NCI-H524 (cell line): ENCODE data around the gene AADACL4.
"Not testable (repeated sequence)": the region's sequence is repeated elsewhere in the genome, so short reads cannot be mapped to it uniquely, and the experiment has no call there.

ENCODE experiments used
- DNase-seq, 2 experiments: peaks; one replicate each; lab custom pipeline; 2025; lab: John Stamatoyannopoulos, UW

Gene AADACL4

GRCh38 chr1:12629985-12630760, 13.7 kb upstream of the AADACL4 start:
- DNase-seq, result peak in 1 of 2 experiments; percentile 46

DNA sequence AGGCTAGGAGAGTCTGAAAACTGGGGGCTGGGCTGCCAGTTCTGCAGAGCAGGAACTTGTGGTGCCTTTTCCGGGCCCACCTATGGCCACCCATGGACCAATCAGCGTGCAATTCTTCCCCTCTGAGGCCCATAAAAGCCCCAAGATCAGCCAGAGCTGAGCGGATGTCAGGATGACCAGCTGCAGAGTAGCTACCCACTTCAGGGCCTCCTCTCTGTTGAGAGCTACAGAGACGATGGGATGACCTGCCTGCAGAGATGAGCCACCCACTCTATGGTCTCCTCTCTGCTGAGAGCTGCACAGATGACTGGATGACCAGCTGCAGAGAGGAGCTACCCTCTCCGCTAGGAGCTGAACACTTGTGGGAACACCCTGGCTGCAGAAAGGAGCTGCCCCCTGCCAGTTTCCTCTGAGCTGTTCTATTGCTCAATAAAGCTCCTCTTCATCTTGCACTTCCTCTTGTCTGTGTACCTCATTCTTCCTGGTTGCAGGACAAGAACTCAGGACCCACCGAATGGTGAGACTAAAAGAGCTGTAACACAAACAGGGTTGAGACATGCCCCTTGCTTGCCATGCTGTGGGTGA, 12.8 kb upstream of the AADACL4 start:
- DNase-seq, result no peak

GRCh38 chr1:12631571-12631970, 12.3 kb upstream of the AADACL4 start:
- DNase-seq, result no peak

- no peak for DNase-seq
Measured at GRCh38 chr1:12634156-12634555, 9.7 kb upstream of the AADACL4 start.

GRCh38 chr1:12634696-12635202, 9.1 kb upstream of the AADACL4 start:
- DNase-seq, result no peak

DNA sequence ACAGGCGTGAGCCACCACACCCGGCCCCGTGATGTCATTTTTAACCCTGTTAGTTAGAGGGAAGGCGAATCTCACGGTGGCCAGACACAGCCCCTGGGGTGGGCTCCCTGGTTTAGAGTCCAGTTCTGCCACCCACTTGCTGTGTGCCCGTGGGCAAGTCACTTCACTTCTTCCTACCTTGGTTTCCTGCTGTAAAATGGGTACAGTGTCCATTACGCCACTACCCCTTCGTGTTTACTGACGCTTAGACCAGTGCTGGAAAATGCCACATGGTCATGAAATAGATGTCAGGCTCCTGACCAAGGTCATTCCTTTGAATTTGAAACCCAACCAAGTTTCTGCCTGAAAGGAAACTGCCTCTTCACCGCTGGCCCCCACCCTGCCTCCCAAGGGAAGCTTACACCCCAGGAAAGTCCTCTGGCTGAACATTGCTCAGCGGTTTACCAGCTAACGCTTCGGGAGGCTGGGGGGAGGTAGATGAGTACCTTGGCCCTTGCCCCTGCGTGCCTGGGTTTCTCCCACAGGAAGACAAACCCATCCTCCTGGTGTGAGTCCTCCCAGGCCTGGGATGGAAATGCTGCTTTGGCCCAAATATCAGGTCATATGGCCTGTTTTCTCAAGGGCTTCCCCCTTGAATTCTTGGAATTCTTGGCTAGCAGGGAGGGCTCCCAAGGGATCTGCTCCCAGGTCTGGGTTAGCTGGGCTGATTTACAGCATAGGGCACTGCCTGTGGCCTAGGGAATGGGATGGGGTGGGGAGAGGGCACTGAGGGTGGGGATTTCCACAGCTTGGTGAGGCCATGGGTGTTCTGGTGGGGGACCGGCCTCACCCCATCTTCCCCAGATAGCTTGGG, 7.6 kb upstream of the AADACL4 start:
- DNase-seq, result no peak

DNA sequence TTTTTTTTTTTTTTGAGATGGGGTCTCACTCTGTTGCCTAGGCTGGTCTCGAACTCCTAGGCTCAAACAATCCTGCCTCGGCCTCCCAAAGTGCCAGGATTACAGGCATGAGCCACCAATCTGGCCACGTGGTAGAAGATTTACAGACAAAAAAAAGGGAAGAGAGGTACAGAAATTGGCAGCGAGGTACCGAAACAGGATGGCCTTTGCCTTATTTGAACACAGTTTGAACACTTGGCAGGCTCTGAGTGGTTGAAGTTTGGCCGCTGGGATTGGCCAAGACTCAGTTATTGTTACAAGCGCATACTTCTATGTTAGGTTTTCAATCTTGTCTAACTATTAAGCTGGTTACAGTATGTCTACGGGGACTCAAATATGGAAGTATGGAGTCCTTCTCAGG, 6.2 kb upstream of the AADACL4 start:
- no peak for DNase-seq

DNA sequence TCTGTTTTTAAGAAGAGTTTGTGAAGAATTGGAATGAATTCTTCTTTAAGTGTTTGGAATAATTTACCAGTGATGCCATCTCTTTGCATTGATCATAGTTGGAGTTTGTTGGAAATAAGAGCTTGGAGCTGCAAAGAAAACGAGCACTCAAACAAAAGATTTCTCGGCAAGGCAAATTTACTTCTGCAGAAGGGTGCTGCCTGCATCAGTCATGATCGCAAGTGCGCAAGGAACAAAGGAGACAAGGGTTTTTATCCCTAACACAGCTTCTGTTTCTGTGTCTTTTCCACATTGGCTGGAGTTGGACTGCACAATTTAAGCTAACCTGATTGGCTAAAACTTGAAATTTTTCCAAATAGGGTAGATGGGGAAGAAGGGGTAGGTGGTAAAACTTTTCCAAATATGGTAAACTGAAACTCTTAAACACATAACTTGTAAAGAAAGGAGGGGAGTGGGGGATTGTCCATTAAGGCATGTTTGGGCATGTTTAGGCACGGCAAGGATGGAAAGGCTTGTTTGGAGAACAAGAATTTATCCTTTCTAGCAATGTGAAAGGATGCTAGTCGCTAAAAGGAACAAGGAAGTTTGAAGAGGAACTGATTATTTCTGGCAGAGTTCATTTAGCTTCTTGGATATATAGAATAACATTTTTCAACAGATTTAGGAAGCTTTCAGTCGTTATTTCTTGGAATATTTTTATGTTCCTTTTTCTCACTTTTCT, 3.5 kb upstream of the AADACL4 start:
- DNase-seq, result no peak

DNA sequence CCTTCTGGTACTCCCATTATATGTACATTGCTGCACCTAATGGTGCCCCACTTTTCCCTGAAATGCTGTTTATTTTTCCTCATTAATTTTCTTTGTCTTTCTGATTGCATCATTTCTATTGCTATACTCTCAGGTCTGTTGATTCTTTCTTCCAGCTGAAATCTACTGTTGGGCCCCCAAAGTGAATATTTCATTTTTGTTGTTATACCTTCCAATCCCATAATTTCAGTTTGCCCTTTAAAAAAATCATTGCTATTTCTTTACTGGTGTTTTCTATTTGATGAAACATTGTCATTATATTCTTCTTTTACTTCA, 3.0 kb upstream of the AADACL4 start:
- DNase-seq, result no peak

DNA sequence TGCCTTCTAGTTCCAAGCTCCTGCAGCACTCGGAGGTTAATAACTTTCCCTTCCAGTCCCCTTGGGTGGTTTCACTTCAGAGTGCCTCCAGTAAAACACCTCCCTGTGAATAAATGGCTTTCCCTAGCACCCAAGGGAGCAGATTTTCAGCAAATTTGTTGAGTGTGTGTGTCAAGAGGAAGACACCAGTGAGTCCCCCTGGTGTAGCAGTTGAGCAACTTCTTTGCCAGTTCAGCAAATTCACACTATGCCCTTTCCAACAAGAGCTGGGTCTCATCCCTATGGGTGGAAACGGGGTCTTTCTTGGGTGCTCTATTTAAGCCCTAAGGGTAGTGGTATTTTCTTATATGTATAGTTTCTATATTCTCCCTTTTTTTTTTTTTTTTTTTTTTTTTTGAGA, 806 bp upstream of the AADACL4 start:
- no peak for DNase-seq

GRCh38 chr1:12644237-12644636, 352 bp downstream of the AADACL4 start:
- no peak for DNase-seq

- no peak for DNase-seq
Measured at GRCh38 chr1:12644829-12645228, 944 bp downstream of the AADACL4 start.

GRCh38 chr1:12645401-12645800, 1.5 kb downstream of the AADACL4 start:
- not testable (repeated sequence) for DNase-seq

DNA sequence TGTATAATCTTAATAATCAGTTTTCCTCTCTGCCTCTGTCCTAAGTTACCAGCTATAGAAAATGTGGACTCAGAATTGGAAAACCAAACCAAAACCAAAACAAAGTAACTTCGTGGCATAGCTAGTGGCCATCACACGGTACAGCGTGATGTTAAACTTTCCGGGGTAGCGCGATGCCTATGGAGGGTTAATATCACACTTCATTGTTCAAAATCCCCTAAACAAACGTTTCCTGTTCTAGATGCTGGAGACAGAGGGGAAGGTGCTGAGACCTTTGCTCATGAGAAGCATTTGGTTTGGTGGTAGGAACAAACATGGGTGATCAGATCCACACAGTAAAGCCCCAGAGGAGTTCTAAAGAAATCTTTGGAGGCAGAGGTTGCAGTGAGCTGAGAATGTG, 4.9 kb downstream of the AADACL4 start:
- DNase-seq, result no peak

DNA sequence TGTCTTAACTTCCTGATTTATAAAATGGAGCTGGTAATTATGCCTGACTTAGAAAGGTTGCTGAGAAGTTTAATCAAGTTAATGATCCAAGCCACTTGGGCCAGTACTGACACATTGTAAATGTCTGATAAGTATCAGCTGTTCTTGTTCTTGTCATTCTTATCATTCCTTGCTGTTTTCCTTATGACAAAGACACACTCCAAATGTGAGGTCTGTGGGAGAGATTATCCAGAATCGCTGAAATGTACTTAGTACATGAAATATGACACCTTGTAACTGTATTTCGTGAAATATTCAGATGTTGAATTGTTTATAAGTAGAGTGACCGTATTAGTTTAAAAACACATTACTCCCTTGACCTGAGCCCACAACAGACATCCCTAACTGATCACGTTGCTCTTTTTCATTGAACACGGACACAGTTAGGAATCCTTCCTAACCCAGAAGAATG, 6.1 kb downstream of the AADACL4 start:
- no peak for DNase-seq

DNA sequence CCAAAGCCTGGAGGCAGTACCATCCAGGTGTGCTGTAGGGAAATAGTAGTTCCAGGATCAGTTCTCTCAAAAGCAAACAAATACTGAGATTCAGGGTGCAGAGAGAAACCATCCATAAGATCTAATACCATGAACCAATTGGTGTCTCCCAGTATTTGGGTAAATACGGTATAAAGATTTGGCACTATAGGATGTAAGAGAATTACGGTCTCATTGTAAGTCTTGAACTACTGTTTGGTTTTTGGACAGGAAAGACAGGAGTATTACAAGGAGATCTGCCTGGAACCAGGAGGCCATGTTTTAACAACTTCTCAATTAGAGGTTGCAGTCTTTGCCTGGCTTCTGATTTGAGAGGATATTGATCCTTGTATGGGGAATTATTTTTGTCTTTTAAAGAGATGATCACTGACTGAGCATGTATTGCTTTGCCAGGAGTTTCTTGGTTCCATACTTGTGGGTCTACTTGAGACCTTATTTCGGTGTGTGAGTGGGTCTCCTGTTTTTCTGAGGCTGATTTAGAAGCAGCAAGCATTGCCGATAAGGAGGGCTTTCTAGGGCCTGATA, 10.2 kb downstream of the AADACL4 start:
- DNase-seq, result no peak

DNA sequence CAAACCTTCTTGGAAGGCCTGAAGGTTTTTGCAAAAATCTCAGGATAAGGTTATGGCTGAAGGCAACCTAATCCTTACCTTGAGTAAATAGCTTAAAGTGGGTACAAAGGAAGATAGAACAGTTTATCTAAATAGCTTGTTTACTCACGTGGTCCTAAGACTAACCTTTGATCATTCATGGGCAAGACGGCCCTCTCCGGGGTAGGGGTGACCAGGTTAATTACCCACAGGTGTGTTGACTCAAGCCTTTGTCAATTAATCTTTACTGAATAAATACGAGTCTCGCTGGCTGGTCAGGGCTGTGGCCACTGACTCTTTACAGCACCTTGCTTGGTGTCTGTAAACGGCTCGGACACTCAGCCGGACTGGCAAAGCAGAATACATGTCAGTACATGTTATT, 10.8 kb downstream of the AADACL4 start:
- no peak for DNase-seq

GRCh38 chr1:12656575-12656974, 12.7 kb downstream of the AADACL4 start:
- no peak for DNase-seq

DNA sequence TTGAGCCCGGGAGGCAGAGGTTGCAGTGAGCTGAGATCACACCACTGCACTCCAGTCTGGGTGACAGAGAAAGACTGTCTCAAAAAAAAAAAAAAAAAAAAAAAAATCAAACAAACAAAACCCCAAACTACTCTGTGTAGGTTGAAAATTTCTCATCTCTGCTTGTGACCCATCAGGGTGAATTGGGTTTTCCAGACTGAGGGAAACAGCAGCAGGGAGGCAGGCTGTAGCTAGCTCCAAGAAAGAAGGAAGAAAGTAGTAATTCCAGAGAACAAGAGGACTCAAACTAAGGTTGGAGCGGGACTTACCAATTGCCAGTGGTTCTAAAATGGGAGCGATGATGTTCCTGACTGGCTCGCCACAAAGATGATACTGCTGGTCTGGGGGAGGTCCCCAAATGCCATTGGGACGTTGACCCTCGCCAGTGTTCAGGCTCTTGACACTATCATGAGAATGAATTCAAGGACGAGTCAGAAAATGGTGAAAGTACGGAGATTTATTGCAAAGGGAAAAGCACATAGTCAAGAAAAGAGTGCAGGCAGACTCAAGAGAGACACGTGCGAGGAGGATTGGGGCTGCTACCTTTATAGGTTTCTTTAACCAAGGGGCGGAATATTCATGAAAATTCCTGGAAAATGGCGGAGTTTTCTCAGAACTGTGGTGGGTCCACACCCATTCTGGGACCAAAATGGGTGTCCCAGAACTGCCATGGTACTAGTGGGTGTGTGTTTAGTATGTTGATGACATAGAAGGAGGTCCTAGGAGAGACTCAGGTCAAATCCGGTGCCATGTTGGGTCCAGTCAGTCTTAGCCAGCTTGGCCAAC, 13.4 kb downstream of the AADACL4 start:
- DNase-seq, result no peak

DNA sequence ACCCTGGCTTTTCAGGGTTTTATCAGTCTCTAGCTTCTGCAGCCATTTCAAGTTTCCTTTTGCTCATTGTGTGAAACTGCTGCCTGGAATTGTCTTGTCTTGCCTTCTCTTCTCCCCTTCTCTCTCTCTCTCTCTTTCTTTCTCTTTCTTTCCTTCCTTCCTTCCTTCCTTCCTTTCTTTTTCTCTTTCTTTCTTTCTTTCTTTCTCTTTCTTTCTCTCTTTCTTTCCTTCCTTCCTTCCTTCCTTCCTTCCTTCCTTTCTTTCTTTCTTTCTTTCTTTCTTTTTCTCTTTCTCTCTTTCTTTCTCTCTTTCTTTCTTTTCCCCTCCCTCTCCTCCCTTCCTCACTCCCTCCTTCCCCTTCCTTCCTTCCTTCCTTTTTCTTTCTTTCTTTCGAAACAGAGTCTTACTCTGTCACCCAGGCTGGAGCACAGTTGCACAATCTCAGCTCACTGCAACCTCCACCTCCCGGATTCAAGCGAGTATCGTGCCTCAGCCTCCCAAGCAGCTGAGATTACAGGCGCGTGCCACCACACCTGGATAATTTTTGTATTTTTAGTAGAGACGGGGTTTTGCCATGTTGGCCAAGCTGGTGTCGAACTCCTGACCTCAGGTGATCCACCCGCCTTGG, 14.1 kb downstream of the AADACL4 start:
- not testable (repeated sequence) for DNase-seq
